CD4-positive, CD25-positive, alpha-beta regulatory T cell (primary cell): ENCODE measurements around the gene COQ7. TPM values are rescaled to one million over a fixed set of nuclear protein-coding genes. Genes with fewer than 3 reads are reported as not detected.
A peak's percentile ranks its signal among the peaks of the same experiment; 100 is the strongest.

Experiments used
- ATAC-seq, 2 donors: fragments of 150-1000 bp; cut with Tn5 transposase; one replicate each; pipeline ENCODE4 v1.10.0; 2021; ENCODE audit warnings: low read depth in 2 of 2, moderate number of reproducible peaks in 2 of 2, moderate library complexity in 1 of 2
- DNase-seq, 3 donors: peaks; one replicate each; pipeline versions ENCODE4 v3.0.0 to v3.0.0-alpha.2; 2012 to 2022; ENCODE audit warnings: mixed read lengths in 1 of 3
- H3K27ac ChIP-seq: one replicate; pipeline ENCODE4 v1.7.0; 2013; ENCODE audit warnings: mild to moderate bottlenecking, low read length; ENCODE audit not compliant: insufficient read depth, poor library complexity, severe bottlenecking
- H3K27me3 ChIP-seq: one replicate; pipeline ENCODE4 v1.7.0; 2013; ENCODE audit warnings: low read length; ENCODE audit not compliant: control insufficient read depth, insufficient read depth
- H3K36me3 ChIP-seq: one replicate; pipeline ENCODE4 v1.7.0; 2013; ENCODE audit warnings: mild to moderate bottlenecking, low read length, moderate library complexity; ENCODE audit not compliant: control insufficient read depth, insufficient read depth
- H3K4me1 ChIP-seq: 2 replicates; pipeline ENCODE4 v1.7.0; 2013; ENCODE audit warnings: mild to moderate bottlenecking, low read length; ENCODE audit not compliant: insufficient read depth, control insufficient read depth, poor library complexity, severe bottlenecking
- H3K4me3 ChIP-seq: one replicate; pipeline ENCODE4 v1.7.0; 2013; ENCODE audit warnings: low read depth, mild to moderate bottlenecking, low read length, moderate library complexity
- H3K9me3 ChIP-seq, 2 experiments: 1 replicate in 1 of 2; 2 replicates in 1 of 2; pipeline ENCODE4 v1.7.0; 2013; ENCODE audit warnings: low read length in 2 of 2, mild to moderate bottlenecking in 1 of 2, moderate library complexity in 1 of 2; ENCODE audit not compliant: control insufficient read depth in 2 of 2
- H3K27ac Mint-ChIP-seq, 3 donors: one replicate each; pipeline ENCODE4 v1.8.0; 2020 to 2022; ENCODE audit warnings: mild to moderate bottlenecking in 3 of 3, mixed read lengths in 3 of 3, moderate library complexity in 2 of 3
- H3K27me3 Mint-ChIP-seq: one replicate; pipeline ENCODE4 v1.8.0; 2022; ENCODE audit warnings: mild to moderate bottlenecking, mixed read lengths
- H3K36me3 Mint-ChIP-seq: one replicate; pipeline ENCODE4 v1.8.0; 2020; ENCODE audit warnings: mixed read lengths
- H3K4me1 Mint-ChIP-seq, 4 donors: one replicate each; pipeline ENCODE4 v1.8.0; 2020 to 2022; ENCODE audit warnings: mixed read lengths in 4 of 4, mild to moderate bottlenecking in 1 of 4
- H3K4me3 Mint-ChIP-seq, 4 donors: one replicate each; pipeline ENCODE4 v1.8.0; 2020 to 2022; ENCODE audit warnings: mild to moderate bottlenecking in 4 of 4, mixed read lengths in 4 of 4, moderate library complexity in 3 of 4
- H3K9me3 Mint-ChIP-seq, 7 donors: one replicate each; pipeline ENCODE4 v1.8.0; 2020 to 2022; ENCODE audit warnings: mixed read lengths in 7 of 7, mild to moderate bottlenecking in 3 of 7, moderate library complexity in 2 of 7
- polyA plus RNA-seq, 4 donors: library from polyadenylated mRNA; unstranded; fragments of 300-500 nt; fragmentation: Illumina TruSeq; gene quantifications; one replicate each; pipeline ENCODE4 v1.2.3, GENCODE V29; 2021
- total RNA-seq: library from RNA; stranded (reverse); gene quantifications from one replicate; pipeline ENCODE4 v1.2.3, GENCODE V29; 2022

The COQ7 gene
- total and polyA plus RNA-seq, 5 donors from 2014 or later: 13.1 to 19.3 (median 18.2) TPM

DNA sequence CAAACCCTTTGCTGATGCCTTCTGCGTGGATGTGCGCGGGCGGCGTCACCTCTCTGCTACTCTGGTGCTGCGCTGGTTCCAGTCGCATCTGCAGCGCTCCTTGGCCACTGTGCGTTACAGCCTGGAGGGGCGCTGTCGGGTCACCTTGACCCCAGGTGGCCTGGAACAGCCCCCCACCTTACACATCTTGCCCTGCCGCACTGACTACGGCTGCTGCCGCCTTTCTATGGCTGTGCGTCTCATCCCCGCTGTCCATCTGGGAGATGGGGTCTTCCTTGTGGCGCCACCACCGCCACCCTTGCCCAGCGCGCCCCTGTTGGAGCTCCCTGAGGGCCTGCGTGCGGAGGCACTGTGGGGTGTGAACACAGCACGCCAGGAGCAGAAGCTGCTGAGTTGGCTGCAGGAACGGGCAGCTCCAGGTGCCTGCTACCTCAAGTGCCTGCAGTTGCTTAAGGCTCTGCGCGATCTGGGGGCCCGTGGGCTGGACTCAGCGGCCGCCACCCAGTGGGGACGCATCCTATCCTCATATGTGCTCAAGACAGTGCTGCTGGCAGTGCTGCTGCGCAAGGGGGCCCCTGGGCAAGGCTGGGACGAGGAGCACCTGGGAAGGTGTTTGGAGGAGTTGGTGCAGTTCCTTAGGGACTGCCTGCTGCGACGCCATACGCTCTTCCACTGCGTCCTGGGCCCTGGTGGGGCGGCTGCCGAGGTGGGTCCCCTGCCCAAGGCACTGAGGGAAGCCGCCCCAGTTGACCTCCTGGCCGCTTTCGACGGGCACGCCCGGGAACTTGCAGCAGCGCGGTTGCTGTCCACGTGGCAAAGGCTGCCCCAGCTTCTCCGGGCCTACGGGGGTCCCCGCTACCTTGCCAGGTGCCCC is 48.0 kb downstream of the COQ7 start:
- H3K36me3 Mint-ChIP-seq: no peaks in the 10 kb centered on the region

GRCh38 chr16:19116711-19117449 is 49.5 kb downstream of the COQ7 start:
- H3K27ac ChIP-seq: no peak overlapping the region
- peaks cover 0 to 13% (median 6%) of the 10 kb centered on the region in 4 donors for H3K4me1 Mint-ChIP-seq
- peaks cover 29% of the 10 kb centered on the region for H3K27me3 Mint-ChIP-seq

More for the DNA sequence above, 48.0 kb downstream of the COQ7 start:
- H3K4me1 Mint-ChIP-seq: peaks cover 0 to 13% (median 6%) of the 10 kb centered on the region in 4 donors
- Histone ChIP-seq H3K27me3 (peaks cover 7% of the 10 kb centered on the region), H3K36me3 (no peaks in the 10 kb centered on the region), H3K27ac (no peak overlapping the region), H3K9me3 (no peaks in the 10 kb centered on the region), H3K4me1 (no peaks in the 10 kb centered on the region), H3K4me3 (no peak overlapping the region)
- DNase-seq (no peak), ATAC-seq (no peak)
- peaks cover 0 to 2% (median 0%) of the 10 kb centered on the region in 7 donors for H3K9me3 Mint-ChIP-seq
- H3K27me3 Mint-ChIP-seq: peaks cover 36% of the 10 kb centered on the region
- no peak overlapping the region for H3K27ac Mint-ChIP-seq
- H3K4me3 Mint-ChIP-seq: no peak overlapping the region

DNA sequence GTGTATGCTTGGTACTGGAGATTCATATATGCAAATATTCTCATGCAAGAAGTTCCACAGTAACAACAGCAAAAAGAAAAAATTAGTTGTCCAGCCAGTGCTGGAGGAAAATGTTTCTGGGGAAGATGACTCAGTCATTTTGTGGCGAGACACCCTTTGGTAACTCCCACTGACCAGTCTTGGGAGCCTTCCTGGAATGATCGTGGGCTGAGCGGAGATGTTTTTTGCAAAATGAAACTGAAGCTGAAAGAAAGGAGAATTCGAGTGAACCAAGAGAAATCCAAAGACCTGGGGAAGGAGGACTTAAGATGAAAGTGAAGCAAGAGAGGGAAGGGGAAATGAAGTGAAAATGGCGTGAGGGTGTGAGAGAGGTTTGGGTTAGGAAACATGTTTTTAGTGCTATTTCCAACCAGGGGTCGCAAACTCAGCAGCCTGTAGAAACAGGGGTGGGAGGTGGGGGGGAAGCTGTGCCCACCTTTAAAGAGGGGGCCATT is 51.6 kb downstream of the COQ7 start:
- Mint-ChIP-seq H3K4me3 (peak overlapping the region in 1 of 4 donors; percentile 52), H3K27me3 (peaks cover 25% of the 10 kb centered on the region), H3K4me1 (peaks cover 0 to 13% (median 6%) of the 10 kb centered on the region in 4 donors), H3K27ac (peak overlapping the region in 1 of 3 donors; percentile 86), H3K9me3 (peaks cover 0 to 2% (median 0%) of the 10 kb centered on the region in 7 donors), H3K36me3 (no peaks in the 10 kb centered on the region)
- no peak overlapping the region for H3K27ac ChIP-seq
- H3K27me3 ChIP-seq: peaks cover 6% of the 10 kb centered on the region
- H3K36me3 ChIP-seq: no peaks in the 10 kb centered on the region
- H3K9me3 ChIP-seq: no peaks in the 10 kb centered on the region
- peak overlapping the region; percentile 26 for H3K4me3 ChIP-seq
- no peak for ATAC-seq
- DNase-seq: no peak
- H3K4me1 ChIP-seq: no peaks in the 10 kb centered on the region

More at GRCh38 chr16:19116711-19117449, 49.5 kb downstream of the COQ7 start:
- Mint-ChIP-seq H3K9me3 (peaks cover 0 to 2% (median 0%) of the 10 kb centered on the region in 7 donors), H3K27ac (peak overlapping the region in 2 of 3 donors; percentile 51 to 76), H3K4me3 (no peak overlapping the region), H3K36me3 (no peaks in the 10 kb centered on the region)
- Histone ChIP-seq H3K9me3 (no peaks in the 10 kb centered on the region), H3K4me3 (no peak overlapping the region), H3K36me3 (no peaks in the 10 kb centered on the region), H3K4me1 (no peaks in the 10 kb centered on the region), H3K27me3 (peaks cover 7% of the 10 kb centered on the region)
- no peak for ATAC-seq
- no peak for DNase-seq

DNA sequence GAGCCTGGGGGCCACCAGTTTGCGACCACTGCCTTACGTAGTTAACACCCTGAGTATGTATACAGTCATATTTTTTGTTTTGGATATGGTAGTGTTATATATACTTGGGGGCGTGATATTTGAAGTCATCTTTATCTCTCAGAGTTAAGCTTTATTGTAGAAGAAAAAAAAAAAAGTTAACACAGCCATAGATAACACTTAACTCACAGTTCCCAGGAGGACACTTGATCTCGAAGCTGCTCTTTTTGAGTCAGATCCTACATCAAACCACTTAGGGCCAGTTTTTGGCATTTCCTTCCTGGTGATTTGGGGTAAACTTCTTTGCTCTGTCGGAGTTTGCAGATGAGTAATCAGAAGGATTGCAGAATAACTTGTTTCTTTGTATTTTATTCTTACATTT is 52.1 kb downstream of the COQ7 start:
- Histone ChIP-seq H3K27me3 (peaks cover 6% of the 10 kb centered on the region), H3K9me3 (no peaks in the 10 kb centered on the region), H3K4me3 (no peak overlapping the region), H3K4me1 (no peaks in the 10 kb centered on the region), H3K27ac (no peak overlapping the region), H3K36me3 (no peaks in the 10 kb centered on the region)
- DNase-seq (no peak), ATAC-seq (no peak)
- Mint-ChIP-seq H3K4me3 (no peak overlapping the region), H3K4me1 (peaks cover 0 to 13% (median 6%) of the 10 kb centered on the region in 4 donors), H3K9me3 (peaks cover 0 to 2% (median 0%) of the 10 kb centered on the region in 7 donors), H3K36me3 (no peaks in the 10 kb centered on the region), H3K27ac (no peak overlapping the region), H3K27me3 (peaks cover 25% of the 10 kb centered on the region)

GRCh38 chr16:19123535-19124178 is 56.2 kb downstream of the COQ7 start:
- H3K4me3 Mint-ChIP-seq: no peak overlapping the region
- ATAC-seq (no peak), DNase-seq (no peak)
- peaks cover 6% of the 10 kb centered on the region for H3K27me3 Mint-ChIP-seq
- Histone ChIP-seq H3K9me3 (no peaks in the 10 kb centered on the region), H3K27ac (no peak overlapping the region), H3K36me3 (no peaks in the 10 kb centered on the region), H3K27me3 (no peaks in the 10 kb centered on the region), H3K4me1 (no peaks in the 10 kb centered on the region), H3K4me3 (no peak overlapping the region)
- peaks cover 0 to 6% (median 5%) of the 10 kb centered on the region in 4 donors for H3K4me1 Mint-ChIP-seq
- H3K27ac Mint-ChIP-seq: peak overlapping the region in 1 of 3 donors; percentile 89
- H3K36me3 Mint-ChIP-seq: no peaks in the 10 kb centered on the region
- peaks cover 0 to 2% (median 0%) of the 10 kb centered on the region in 7 donors for H3K9me3 Mint-ChIP-seq

GRCh38 chr16:19126300-19126699 is 58.9 kb downstream of the COQ7 start:
- H3K27me3 ChIP-seq: no peaks in the 10 kb centered on the region
- Mint-ChIP-seq H3K4me1 (peaks cover 0 to 9% (median 7%) of the 10 kb centered on the region in 4 donors), H3K4me3 (no peak overlapping the region), H3K27me3 (no peaks in the 10 kb centered on the region), H3K9me3 (peaks cover 0 to 2% (median 0%) of the 10 kb centered on the region in 7 donors), H3K36me3 (no peaks in the 10 kb centered on the region), H3K27ac (no peak overlapping the region)
- no peak overlapping the region for H3K27ac ChIP-seq
- no peaks in the 10 kb centered on the region for H3K4me1 ChIP-seq
- H3K4me3 ChIP-seq: no peak overlapping the region
- no peaks in the 10 kb centered on the region for H3K36me3 ChIP-seq
- ATAC-seq (no peak), DNase-seq (no peak)
- no peaks in the 10 kb centered on the region for H3K9me3 ChIP-seq

GRCh38 chr16:19127205-19127604 is 59.8 kb downstream of the COQ7 start:
- Mint-ChIP-seq H3K4me3 (no peak overlapping the region), H3K27ac (no peak overlapping the region), H3K9me3 (peaks cover 0 to 2% (median 0%) of the 10 kb centered on the region in 7 donors), H3K36me3 (no peaks in the 10 kb centered on the region), H3K27me3 (no peaks in the 10 kb centered on the region), H3K4me1 (peaks cover 0 to 9% (median 8%) of the 10 kb centered on the region in 4 donors)
- ATAC-seq (no peak), DNase-seq (no peak)
- Histone ChIP-seq H3K27me3 (no peaks in the 10 kb centered on the region), H3K4me3 (no peak overlapping the region), H3K4me1 (no peaks in the 10 kb centered on the region), H3K36me3 (no peaks in the 10 kb centered on the region), H3K27ac (no peak overlapping the region), H3K9me3 (no peaks in the 10 kb centered on the region)
